H1 (cell line): ENCODE data around the gene TPP1. TPM values are rescaled to one million over a fixed set of nuclear protein-coding genes. Genes with fewer than 3 reads are reported as not detected.

Experiments
- ASH2L ChIP-seq: fragments of 200-600, 300-600 bp; sonication (generic); IDR thresholded peaks from one replicate; pipeline ENCODE4 v1.7.1; 2017; ENCODE audit warnings: low read length
- CBX8 ChIP-seq: fragments of 300-800, 300-1000 bp; sonication (generic); IDR thresholded peaks from 2 replicates; pipeline ENCODE4 v1.7.1; 2016; ENCODE audit warnings: low read depth, low read length, borderline replicate concordance
- CEBPB ChIP-seq: IDR thresholded peaks from 2 replicates; pipeline ENCODE4 v1.6.1; 2012; ENCODE audit warnings: low read depth, low read length
- CTBP2 ChIP-seq: IDR thresholded peaks from 2 replicates; pipeline ENCODE4 v1.7.0; 2011; ENCODE audit warnings: borderline replicate concordance, mild to moderate bottlenecking, moderate library complexity, mixed read lengths, low read length; ENCODE audit not compliant: insufficient read depth, insufficient read length
- GTF2F1 ChIP-seq: IDR thresholded peaks from 2 replicates; pipeline ENCODE4 v1.6.1; 2012; ENCODE audit warnings: low read depth, low read length, improper control_type of control experiment, borderline replicate concordance
- TAF1 ChIP-seq: IDR thresholded peaks from 2 replicates; pipeline ENCODE4 v1.6.1; 2011; ENCODE audit warnings: mild to moderate bottlenecking, low read depth, low read length
- TCF12 ChIP-seq: IDR thresholded peaks from 2 replicates; pipeline ENCODE4 v1.6.1; 2011; ENCODE audit warnings: low read depth, mild to moderate bottlenecking, low read length
- TEAD4 ChIP-seq: IDR thresholded peaks from 2 replicates; pipeline ENCODE4 v1.6.1; 2012; ENCODE audit warnings: low read depth, low read length, inconsistent platforms, mixed read lengths
- polyA plus RNA-seq, 7 experiments: library from polyadenylated mRNA; depleted of rRNA in 3 of 7; stranded (reverse) in 5 of 7; unstranded in 2 of 7; fragments of >200 nt in 5 of 7; fragments of 200-250 nt in 2 of 7; gene quantifications; 1 replicate in 5 of 7; 2 replicates in 1 of 7; 4 replicates in 1 of 7; pipeline versions ENCODE4 v1.2.1 to v1.2.3, GENCODE V29; 2011 to 2013; ENCODE audit warnings: missing spikeins in 2 of 7, mixed read lengths in 2 of 7
- total RNA-seq: library from RNA; stranded (reverse); fragmentation: NEBNext Ultra II Directional; extraction: Animal tissue kit (Norgen Biotek cat#: 25700); gene quantifications from 2 replicates; pipeline ENCODE4 v1.2.1, GENCODE V29; 2021

TPP1 gene
- total and polyA plus RNA-seq, 2 of the 8 experiments (the other 6 are each of a cell fraction or from before 2014, with no cell fraction given) = 36.1 to 77.5 TPM

DNA sequence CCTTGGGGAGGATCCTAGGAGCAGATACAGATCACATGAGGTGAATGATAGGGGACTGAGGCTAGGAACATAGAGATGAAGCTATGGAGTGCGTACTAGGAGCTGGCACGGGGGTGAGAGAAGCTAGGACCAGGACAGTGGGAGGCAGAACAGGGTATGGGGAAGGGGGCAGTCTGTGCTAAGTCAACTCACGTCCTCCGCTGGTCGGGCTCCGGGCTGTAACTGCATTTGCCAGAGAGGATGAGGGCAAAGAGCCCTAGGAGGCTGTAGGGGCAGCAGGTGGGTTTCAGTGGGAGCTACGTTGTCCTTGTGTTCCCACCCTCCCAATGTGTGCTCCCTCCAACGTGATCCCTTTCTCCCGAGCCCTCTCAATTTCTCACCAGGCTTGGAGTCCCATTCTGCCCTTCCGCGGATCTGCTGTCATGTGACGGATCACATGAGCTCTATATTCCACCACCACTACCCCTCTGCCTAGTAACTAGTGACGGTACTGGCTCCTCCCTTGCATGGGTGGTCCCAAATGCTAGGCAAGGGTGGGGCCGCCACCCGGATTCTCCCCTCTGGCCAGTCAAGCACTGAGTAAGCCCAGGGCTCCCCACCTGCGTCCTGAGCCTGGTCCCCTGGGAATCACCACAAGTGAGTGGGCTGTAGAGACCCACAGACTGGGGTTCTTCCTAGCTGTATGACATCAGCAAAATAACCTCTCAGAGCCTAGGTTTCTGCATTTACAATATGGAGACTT, at the start of gene TPP1 (continued):
- TF ChIP-seq ASH2L (no peak), GTF2F1 (no peak), CBX8 (no peak), TEAD4 (no peak), TCF12 (no peak), CEBPB (no peak), CTBP2 (no peak), TAF1 (peak; percentile 71)
